Choroid plexus epithelial cell (primary cell): ENCODE results near the gene DARS2.
"Not testable (repeated sequence)": the region's sequence is repeated elsewhere in the genome, so short reads cannot be mapped to it uniquely, and the experiment has no call there.

Experiments
- DNase-seq: peaks from one replicate; pipeline ENCODE4 v3.0.0-alpha.2; 2010; ENCODE audit warnings: low read depth
- H3K4me3 ChIP-seq: 2 replicates; pipeline ENCODE4 v1.5.1; 2011; ENCODE audit warnings: low read depth, mild to moderate bottlenecking, control low read depth, low read length, moderate library complexity
- CTCF ChIP-seq: conservative IDR thresholded peaks from 2 replicates; pipeline ENCODE4 v1.5.1; 2011; ENCODE audit warnings: low read depth, mild to moderate bottlenecking, control low read depth, inconsistent platforms, low read length, moderate library complexity

The DARS2 gene

DNA sequence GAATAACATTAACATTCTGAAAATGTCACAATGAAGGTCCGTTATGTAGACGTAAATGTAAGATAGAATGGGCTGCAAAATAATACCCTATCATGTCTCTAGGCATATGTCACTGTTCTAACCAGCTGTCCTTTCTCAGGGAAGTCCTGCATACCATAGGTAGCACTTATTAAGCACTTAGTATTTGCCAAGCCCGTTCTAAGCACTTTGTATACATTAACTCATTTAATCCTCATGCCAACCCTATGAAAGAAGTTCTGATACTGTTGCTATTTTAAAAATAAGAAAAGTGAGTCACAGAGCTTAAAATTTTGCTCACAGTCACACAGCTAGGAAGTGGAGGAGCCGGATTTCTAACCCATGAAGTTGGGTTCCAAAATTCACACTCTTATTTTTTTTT is 27.6 kb downstream of the DARS2 start:
- DNase-seq: no peak
- no peak overlapping the region for H3K4me3 ChIP-seq
- no peak for TF ChIP-seq CTCF

DNA sequence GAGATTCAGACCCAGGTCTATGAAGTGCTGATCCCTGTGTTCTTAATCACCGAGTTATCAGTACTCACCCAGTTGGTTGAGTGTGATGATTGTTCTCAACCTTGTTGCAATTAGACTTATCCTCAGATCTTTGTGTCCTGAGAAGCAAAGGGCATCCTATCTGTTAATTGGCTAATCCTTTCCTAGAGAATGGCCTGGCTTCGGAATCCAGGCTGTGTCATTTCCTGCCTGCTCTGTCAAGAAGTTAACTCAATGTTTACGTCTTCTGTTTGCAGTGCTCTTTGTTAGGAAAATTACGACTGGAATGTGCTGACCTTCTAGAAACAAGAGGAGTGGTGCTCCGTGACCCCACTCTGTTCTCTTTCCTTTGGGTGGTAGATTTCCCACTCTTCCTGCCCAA is 28.6 kb downstream of the DARS2 start:
- peak; percentile 87 for DNase-seq
- no peak for TF ChIP-seq CTCF
- H3K4me3 ChIP-seq: no peak overlapping the region

GRCh38 chr1:173856014-173856413 is 31.5 kb downstream of the DARS2 start:
- no peak overlapping the region for H3K4me3 ChIP-seq
- no peak for DNase-seq
- TF ChIP-seq CTCF: no peak

DNA sequence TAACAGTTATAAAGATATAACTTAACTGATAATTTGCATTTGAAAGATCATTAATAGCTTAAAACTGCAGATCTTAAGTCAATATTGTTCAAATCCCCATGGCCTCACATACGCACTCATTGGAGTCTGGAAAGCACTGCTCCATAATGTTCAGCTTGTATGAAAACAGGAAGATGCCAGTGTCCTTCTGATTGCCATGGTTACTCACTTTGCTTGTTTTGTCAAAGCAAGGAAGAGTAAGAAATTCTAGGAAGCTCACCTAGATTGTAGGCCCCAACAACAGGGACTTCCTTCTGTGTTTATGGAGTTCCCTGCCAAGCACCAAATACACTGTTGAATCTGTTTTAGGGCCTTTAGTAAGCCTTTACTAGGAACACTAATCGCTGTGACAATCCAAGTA is 32.4 kb downstream of the DARS2 start:
- no peak overlapping the region for H3K4me3 ChIP-seq
- TF ChIP-seq CTCF: no peak
- DNase-seq: no peak

GRCh38 chr1:173857363-173857917 is 33.0 kb downstream of the DARS2 start:
- DNase-seq: no peak
- TF ChIP-seq CTCF: no peak
- no peak overlapping the region for H3K4me3 ChIP-seq

DNA sequence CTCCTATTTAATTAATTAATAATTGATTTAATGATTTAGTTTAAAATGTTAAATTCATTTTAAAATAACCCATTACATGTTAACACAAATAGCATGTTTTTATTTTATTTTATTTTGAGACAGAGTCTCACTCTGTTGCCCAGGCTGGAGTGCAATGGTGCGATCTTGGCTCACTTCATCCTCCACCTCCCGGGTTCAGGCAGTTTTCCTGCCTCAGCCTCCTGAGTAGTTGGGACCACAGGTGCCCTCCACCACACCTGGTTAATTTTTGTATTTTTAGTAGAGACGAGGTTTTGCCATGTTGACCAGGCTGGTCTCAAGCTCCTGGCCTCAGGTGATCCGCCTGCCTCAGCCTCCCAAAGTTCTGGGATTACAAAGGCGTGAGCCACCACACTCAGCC is 35.1 kb downstream of the DARS2 start:
- DNase-seq, H3K4me3 ChIP-seq: not testable (repeated sequence)

- H3K4me3 ChIP-seq: no peak overlapping the region
- DNase-seq: no peak
- TF ChIP-seq CTCF: no peak
Measured at GRCh38 chr1:173860065-173860464, 35.6 kb downstream of the DARS2 start.
